GM21360 (cell line): ENCODE measurements around the gene SUSD5.
"Not testable (repeated sequence)": the region's sequence is repeated elsewhere in the genome, so short reads cannot be mapped to it uniquely, and the experiment has no call there.

Experiments used
- ATAC-seq: cut with Tn5 transposase; IDR thresholded peaks from one replicate; pipeline ENCODE4 v1.9.1; 2021; ENCODE audit warnings: mild to moderate bottlenecking, moderate library complexity; ENCODE audit not compliant: unreplicated experiment

The SUSD5 gene

DNA sequence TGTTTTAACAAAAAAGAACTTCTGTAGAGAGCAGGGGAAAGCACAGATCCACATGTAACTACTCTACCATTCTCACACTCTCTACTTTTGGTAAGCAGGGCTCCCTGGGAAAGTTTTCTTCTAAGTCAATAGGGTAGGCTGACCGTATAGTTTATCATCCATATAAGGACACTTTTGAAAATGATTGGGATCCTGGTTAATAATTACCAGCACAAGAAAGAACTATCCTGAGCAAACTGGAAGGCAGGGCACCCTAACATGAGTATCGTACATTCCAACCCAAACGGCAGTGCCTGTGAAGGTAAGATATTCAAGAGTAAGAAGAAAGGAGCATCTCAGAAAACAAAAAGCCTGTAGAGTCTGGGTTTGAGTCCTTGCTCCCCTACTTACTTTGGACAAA lies 22.1 kb downstream of the SUSD5 start:
- no peak for ATAC-seq

DNA sequence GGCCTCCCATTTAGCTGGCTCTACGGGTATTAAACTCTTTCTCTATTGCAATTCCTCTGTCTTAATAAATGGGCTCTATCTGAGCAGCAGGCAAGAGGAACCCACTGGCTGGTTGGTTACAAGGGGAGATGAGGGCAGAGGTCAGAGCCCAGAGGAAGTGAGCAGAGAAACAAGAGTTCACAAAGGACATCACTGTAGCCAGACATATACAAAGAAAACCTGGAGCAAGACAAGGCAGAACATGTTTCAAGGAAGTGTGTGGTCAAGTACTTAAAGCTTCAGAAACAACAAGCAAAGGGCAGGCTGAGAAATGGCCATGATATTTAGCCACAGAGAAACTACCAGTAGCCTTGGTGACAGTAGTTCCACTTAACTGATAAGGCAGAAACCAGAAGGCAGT lies 24.3 kb downstream of the SUSD5 start:
- no peak for ATAC-seq

DNA sequence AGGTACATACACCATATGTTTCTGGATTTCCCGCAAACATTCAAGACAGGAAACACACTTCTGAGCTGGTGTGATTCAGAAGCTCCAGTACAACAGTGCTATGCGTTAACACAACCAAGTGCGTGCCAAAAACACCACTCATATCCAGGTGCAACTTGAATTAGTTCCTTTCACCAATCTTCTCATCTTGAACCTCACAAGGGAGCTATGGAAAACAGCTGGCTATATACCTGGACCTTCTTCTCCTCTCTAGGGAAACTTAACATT lies 31.3 kb downstream of the SUSD5 start:
- no peak for ATAC-seq

GRCh38 chr3:33186524-33187367 lies 31.9 kb downstream of the SUSD5 start:
- no peak for ATAC-seq

- ATAC-seq, result no peak
Observed at GRCh38 chr3:33184863-33185262, 33.7 kb downstream of the SUSD5 start.

DNA sequence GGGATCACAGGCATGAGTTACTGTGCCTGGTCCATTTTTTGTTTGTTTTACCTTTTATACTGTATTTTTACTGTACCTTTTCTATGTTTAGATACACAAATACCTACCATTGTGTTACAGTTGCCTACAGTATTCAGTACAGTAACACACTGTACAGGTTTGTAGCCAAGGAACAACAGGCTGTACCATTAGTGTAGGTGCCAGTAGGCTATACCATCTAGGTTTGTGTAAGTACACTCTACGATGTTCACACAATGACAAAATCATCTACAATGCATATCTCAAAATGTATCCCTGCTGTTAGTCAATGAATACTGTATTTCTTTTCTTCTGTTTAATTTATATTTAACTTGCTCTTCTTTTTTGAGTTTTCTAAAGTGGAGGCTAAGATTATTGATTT lies 37.0 kb downstream of the SUSD5 start:
- not testable (repeated sequence) for ATAC-seq

GRCh38 chr3:33181229-33181628 lies 37.4 kb downstream of the SUSD5 start:
- no peak for ATAC-seq

GRCh38 chr3:33179132-33179531 lies 39.5 kb downstream of the SUSD5 start:
- no peak for ATAC-seq

GRCh38 chr3:33174711-33175414 lies 43.7 kb downstream of the SUSD5 start:
- ATAC-seq, result no peak

DNA sequence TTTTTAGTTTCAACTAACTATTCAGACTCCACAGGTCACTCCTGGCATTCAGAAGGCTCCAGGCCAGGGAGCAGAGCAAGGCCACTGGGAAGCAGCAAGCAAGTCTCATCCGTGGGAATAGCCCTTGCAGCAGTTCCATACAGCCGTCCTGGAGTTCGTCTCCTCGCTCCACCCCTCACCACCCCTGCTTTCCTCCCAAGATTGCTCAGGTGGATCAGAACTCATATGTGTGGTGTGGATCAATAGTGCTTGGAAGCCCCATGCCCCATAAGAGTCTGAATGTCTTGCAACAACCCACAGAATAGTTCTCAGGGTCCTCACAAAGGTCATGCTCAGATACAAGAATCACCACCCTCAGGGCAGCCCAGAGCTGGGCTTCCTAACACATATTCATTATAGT lies 44.5 kb downstream of the SUSD5 start:
- no peak for ATAC-seq

- ATAC-seq, result no peak
Observed at GRCh38 chr3:33173672-33174071, 44.9 kb downstream of the SUSD5 start.

DNA sequence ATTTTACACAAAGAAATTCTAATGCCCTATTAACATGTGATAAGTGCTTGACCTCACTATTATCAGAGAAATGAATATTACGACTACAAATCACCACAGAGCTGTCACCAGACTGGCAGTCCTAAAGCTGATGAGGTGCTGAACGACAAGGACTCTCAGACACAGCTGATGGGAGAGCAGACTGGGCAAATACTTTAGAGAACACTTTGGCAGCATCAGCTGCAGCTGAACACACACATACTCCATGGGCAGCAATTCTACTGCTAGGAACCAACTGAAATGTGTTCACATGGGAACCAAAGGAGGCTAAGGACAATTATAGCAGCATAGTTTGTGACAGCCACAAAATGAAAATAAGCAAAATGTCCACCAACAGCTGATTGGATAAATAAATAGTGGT lies 45.5 kb downstream of the SUSD5 start:
- no peak for ATAC-seq

DNA sequence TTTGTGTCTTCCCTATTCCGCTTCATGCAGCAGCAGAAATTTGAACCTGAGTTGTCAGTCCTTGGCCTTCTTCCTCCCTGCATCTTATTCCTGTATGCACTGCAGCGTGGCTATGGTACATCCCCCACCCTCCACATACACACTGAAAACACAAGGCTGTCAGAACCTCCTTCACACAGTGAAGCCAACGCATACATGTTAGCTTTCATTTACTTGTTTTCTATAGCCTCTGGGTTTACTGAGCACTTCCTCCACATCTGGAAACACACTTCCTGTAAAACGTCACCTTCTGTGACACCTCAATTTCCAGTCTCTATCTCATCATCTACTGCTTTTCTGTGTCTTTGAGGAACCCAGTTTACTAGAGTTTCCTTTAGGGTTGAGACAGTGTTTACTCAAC lies 47.0 kb downstream of the SUSD5 start:
- no peak for ATAC-seq

DNA sequence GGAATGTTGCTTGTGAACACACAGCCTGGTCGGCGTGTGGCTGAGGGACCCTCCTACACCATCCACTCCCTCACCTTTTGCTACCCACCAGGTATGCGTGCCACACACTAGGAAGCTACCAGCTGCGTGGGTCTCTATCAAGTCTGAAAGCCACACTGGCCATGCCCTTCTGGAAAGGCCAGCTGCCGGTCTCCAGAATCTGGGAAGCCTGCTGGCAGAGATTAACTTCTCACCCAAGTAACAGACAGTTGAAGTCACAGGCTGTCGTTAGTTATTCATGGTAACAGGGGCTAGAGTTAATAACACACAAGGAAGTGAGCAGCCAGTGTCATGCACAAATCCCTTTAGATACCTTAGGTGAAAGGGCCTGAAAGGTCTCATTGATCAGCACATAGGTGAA lies 48.1 kb downstream of the SUSD5 start:
- no peak for ATAC-seq

GRCh38 chr3:33167716-33168336 lies 50.8 kb downstream of the SUSD5 start:
- no peak for ATAC-seq

- ATAC-seq, result no peak
Observed at GRCh38 chr3:33167284-33167683, 51.3 kb downstream of the SUSD5 start.

GRCh38 chr3:33166095-33166494 lies 52.5 kb downstream of the SUSD5 start:
- ATAC-seq, result no peak

- ATAC-seq, result no peak
Observed at GRCh38 chr3:33165372-33165771, 53.2 kb downstream of the SUSD5 start.

- ATAC-seq, result not testable (repeated sequence)
Observed at GRCh38 chr3:33162621-33163020, 56.0 kb downstream of the SUSD5 start.

DNA sequence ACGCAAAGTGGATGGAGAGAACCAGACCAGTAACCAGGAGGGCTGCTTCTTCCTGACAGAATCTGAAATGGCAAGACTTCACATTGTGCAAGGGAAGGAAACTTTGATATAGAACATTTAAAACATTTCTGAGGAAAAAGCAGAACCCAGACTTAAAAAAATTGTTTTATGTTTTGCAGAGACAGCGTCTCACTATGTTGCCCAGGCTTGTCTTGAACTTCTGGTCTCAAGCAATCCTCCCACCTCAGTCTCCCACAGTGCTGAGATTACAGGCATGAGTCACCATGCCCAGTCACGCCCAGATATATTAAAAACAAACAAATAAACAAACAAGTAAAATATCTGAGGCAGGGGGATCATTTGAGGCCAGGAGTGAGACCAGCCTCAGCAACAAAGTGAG lies 58.6 kb downstream of the SUSD5 start:
- no peak for ATAC-seq

DNA sequence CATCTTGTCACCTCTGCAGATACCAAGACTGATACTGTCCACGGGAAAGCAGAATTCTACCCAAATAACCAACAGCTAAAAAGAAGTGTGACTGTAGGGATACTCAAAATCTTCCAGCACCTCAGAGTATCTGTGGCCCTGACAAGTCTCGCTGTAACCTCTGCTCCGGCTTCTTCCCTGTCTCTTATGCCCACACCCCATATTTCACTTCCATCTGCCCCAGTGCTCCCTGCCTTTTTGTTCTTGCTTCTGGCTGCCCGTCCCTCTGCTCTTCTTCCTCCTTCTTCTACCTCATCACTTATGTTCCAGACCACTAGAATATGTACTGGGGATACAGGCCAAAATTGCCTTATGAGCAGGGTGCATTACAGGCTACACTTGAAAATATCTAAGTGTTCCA lies 59.4 kb downstream of the SUSD5 start:
- no peak for ATAC-seq

DNA sequence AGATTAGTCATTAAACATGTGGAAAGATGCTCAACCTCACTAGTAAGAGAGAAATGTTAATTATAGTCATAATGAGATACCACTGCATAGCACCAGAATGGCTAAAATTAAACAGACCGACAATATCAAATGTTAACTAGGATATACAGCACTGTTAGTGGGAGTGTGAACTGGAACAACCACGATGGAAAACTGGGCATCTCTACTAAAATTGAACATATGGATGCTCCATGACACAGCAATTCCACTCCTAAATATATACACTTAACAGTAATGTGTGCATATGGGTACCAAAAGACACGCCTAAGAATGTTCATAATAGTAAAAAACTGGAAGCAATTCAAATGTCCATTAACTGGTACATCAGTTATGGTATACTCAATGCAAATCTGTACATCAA lies 63.3 kb downstream of the SUSD5 start:
- ATAC-seq, result no peak
